Stimulated activated naive CD4-positive, alpha-beta T cell (primary cell): ENCODE data around the gene SNX14.

Source experiments
- DNase-seq, 6 experiments: peaks; one replicate each; lab custom pipeline; 2025; lab: John Stamatoyannopoulos, UW

Gene SNX14

GRCh38 chr6:85498596-85499258 is 94.9 kb downstream of the SNX14 start:
- DNase-seq: peak in 2 of 6 experiments; percentile 0 to 7

DNA sequence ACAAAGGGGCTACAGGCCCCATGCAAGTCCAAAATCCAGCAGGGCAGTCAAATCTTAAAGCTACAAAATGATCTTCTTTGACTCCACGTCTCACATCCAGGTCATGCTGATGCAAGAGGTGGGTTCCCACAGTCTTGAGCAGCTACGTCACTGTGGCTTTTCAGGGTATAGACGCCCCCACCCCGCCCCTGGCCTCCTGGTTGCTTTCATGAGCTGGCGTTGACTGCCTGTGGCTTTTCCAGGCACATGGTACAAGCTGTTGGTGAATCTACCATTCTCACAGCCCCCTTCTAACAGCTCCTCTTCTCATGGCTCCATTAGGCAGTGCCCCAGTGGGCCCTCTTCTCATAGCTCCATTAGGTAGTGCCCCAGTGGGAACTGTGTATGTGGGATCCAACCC is 96.8 kb downstream of the SNX14 start:
- no peak for DNase-seq

GRCh38 chr6:85496009-85496579 is 97.6 kb downstream of the SNX14 start:
- no peak for DNase-seq

DNA sequence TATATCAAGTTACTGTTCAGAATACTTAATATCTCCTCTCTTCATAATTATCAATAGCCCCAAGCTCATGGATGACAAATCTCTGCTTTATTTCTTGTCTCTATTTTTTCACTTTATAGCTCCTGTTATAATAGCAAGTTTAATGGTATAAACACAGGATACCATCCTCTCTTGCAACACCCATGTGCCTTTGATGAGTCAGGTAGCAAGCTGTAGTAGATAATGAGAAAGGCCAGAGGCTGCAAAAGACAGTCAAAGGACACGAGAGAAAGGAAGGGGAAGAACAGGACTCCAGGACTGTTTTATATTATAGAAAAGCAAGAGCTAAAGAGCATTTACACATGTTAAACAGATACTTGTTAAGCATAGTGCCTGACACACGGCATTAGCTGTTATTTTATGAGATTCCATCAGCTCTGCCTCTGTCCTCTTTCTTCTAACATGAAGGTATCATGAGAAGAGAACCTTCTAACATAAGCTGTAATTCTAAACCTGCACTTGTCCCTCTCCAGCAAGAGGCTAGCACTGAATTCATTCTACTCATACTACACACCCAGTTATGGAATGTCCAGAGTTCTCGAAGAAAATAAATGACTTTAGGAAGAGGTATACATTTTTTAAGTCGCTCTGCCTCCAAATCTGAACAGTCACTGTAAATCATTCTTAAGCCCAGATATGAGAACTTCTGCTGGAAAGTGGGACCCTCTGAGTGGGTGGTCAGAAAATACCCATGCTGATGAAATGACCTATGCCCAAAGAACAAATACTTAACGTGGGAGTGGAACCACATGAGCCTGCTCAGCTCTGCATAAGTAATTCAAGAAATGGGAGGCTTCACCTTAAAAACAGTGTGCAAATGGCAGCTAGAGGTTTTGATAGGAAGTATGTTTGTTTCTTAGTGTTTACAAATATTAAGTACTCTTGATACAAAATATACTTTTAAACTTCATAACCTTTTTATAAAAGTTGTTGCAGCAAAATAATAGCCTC is 98.8 kb downstream of the SNX14 start:
- no peak for DNase-seq

DNA sequence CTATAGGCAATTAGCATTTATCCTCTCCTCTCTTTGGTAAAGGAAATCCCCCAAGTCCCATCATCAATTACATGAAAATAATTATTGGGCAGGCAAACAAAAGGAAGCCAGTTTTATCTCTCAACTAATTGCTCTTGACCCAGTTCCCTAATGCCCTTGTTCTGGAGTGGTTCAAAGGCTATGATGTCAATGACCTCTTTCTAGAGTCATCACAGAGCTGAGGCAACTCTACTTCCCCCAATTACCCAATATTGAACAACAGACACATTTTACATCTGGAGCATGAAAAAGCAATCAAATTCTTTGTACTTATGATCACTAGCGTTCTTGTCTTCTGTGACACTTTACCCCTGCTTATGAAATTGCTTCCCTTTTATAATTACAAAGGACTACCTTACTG is 100.3 kb downstream of the SNX14 start:
- DNase-seq: no peak

DNA sequence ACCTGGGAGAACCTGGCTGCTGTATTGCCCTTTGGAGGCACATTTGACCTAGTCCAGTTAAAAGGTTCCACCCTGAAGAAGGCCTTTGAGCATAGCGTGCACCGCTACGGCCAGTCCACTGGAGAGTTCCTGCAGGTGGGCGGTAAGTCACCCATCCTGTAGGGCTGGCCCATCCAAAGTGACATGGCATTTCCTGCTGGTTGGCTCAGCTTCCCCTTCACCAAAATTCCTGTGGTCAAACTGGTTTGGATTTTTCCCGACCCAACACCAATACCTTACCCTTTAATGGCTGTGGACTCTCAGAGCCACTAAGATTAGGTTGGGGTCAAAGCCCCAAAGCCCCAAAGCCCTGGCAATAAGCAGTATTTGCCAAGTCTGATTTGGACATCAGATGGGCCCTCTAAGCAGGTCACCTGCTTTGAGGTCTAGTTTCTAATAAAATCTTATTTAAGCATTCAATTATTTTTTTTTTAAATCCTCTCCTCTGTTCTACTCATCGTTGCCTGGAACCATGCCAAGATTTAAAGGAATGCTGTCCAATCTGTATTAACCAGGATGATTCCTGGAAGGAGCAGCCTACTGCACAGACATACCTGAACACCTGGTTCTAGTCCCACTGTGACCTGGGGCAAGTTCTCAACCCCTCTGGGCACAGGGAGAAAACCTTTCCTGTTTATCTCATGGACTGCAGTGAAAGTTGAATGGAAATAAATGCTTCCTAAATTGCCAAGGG is 103.0 kb downstream of the SNX14 start:
- no peak for DNase-seq

GRCh38 chr6:85484948-85485347 is 108.7 kb downstream of the SNX14 start:
- no peak for DNase-seq

- DNase-seq: no peak
Measured at GRCh38 chr6:85483846-85484245, 109.8 kb downstream of the SNX14 start.

GRCh38 chr6:85482905-85483700 is 110.6 kb downstream of the SNX14 start:
- peak; percentile 27 to 77 (median 58) for DNase-seq

DNA sequence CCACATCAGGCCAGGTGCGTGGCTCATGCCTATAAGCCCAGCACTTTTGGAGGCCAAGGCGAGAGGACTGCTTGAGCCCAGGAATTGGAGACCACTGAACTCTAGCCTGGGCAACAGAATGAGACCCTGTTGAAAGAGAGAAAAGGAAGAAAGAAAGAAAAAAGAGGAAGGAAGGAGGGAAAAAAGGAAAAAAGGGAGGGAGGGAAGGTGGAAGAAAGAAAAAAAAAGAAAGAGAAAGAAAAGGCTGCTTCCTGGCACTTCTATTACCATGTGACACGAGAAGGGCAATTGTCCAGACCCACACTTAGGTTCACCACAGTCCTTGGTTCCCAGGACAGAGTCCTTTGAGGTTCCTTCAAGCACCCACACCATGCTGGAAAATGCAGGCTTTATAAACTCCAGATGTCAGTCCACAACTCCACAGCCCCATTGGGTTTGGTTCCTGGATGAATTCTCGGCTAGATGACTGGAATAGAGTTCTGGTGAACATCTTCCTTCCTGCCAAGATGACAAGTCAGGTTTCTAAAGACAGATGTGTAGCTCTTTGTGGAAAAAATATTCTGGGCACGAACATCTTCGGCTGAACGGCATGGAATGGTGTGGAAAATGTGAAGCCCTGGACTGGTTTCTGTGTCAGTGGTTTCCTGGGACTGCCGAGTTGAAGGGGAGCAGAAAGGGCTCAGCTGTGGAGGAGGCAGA is 111.3 kb downstream of the SNX14 start:
- DNase-seq: no peak

GRCh38 chr6:85479208-85479607 is 114.5 kb downstream of the SNX14 start:
- no peak for DNase-seq

DNA sequence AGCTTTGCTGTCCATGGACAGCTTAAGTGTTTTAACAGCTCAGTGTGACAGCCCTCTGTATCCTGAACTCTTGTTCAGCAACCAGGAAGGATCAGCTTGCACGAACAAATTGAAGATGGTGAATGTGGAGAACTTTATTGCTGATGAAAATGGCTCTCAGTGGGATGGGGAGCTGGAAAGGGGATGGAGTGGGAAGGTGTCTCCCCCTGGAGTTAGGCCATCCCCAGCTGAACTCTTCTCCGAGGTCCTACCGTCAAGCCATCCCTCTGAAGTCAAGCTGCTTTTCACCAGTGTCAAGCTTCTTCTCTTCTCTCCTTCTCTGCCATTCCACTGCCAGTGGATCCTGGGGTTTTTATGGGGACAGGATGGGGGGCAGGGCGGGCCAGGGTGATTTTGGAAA is 117.1 kb downstream of the SNX14 start:
- DNase-seq: no peak

- DNase-seq: no peak
Measured at GRCh38 chr6:85473748-85474147, 119.9 kb downstream of the SNX14 start.

GRCh38 chr6:85472744-85473143 is 120.9 kb downstream of the SNX14 start:
- DNase-seq: no peak

DNA sequence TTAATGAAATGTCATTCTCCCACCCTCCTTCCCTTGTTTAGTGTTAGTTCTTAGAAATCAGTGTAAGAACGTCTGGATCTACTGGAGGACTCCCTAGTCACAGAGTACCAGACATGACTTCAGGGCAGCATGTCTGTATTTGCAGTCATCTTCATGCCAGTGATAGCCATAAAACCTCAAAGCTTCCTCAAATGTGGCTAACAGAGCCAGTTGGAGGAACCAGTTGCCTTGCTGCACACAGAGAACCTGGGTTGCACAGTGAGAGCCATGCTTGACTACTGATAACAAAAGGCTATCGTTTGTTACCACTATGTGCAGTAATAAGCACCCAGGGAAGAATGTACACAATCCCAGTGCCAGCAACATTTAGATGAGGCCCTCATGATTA is 123.6 kb downstream of the SNX14 start:
- DNase-seq: no peak

GRCh38 chr6:85469276-85470022 is 124.2 kb downstream of the SNX14 start:
- no peak for DNase-seq

DNA sequence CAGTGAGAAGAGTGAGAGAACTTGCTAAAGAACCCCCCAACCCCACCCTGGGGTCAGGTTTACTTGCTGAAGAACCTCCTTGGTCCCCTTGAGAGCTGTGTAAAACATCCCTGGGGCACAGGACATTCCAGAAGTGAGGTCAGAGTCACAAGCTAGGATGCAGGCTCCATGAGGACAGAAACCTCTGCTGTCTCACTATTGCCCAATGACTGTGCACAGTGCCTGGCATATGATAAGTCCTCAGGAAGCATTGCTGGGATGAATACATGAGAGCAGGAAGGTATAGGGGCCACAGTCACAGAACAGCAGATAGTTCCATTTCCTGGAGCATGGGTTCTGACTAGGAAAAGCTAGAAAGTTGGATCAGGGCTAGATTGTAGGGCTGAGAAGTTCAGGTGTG is 125.3 kb downstream of the SNX14 start:
- DNase-seq: no peak

DNA sequence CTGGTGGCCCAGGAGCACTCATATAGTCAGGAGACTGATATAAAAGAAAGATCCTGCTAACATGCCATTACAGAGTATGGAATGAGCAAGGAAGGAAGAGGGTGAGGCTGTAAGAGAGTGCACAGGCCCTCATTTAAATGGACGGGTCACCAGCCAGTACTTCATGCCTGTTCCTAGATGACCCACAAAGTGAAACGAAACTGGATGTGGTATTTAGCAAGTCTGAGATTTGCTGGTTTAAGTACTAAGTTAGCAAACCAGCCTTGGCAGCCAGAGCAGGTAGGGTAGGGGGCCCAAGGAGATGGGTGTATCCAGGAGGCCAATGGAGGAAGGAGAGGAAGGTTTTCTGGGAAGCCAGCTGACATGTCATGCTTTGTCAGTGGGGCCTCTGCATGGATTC is 127.9 kb downstream of the SNX14 start:
- DNase-seq: no peak

GRCh38 chr6:85464722-85465150 is 128.9 kb downstream of the SNX14 start:
- no peak for DNase-seq

DNA sequence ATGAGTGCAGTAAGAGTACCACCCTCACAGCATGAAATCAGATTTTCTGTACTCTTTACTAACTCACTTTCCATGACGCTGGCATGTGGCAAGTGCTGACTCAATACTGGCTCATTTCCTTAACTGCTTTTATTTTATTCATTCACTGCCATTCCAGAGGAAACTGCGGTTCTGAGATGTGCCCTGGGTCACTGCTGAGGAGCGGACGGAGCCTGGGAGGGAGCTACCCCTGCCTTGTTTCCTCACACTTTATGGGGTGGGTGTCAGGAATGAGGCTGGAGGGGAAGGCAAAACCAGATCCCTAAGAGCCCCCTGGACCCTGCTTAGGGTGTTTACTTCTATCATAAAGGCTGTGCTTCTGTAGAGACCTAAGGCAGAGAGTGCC is 129.4 kb downstream of the SNX14 start:
- no peak for DNase-seq
